Measurements from ENCODE around the gene PMFBP1.

The PMFBP1 gene

DNA sequence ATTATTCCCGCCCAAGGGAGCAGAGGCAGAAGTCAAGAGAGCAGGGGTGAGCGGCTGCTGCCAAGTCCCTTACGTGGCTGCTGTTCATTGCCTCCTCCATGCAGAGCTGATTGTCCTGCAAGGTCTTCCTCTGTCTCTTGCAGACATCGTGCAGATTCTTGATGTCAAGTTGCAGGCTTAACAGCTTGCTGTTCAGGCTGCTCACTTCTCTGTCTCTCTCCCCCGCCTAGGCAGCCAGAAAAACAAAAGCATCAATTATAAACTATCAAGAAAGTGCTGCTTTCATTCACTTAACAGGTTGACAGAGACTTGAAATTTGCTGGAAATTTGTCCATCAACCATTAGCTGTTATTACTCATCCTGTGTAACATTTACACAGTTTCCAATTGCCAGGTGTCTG, 7.3 kb downstream of the PMFBP1 start:
- Histone ChIP-seq H3K4me3 (ENCODE audit: low read depth, low read length, poor library complexity, severe bottlenecking) (no peak overlapping the region), H3F3A (ENCODE audit: insufficient read depth, low read length) (no peaks in the 10 kb centered on the region), H3K27ac (ENCODE audit: low read depth, low read length, poor library complexity, severe bottlenecking) (no peak overlapping the region), H3K4me2 (ENCODE audit: low read length) (no peak overlapping the region), H3K9me2 (ENCODE audit: low read depth, low read length) (no peaks in the 10 kb centered on the region), H3K9ac (ENCODE audit: low read length) (no peak overlapping the region), H3K79me2 (ENCODE audit: insufficient read depth, low read length) (no peaks in the 10 kb centered on the region), H3K9me3 (ENCODE audit: low read length) (no peaks in the 10 kb centered on the region), H3K4me1 (ENCODE audit: insufficient read depth, low read length, severe bottlenecking) (no peaks in the 10 kb centered on the region), H2AFZ (ENCODE audit: low read length) (no peak overlapping the region), H4K20me1 (ENCODE audit: insufficient read depth, low read length) (no peaks in the 10 kb centered on the region), H3K36me3 (ENCODE audit: insufficient read depth, low read length) (no peaks in the 10 kb centered on the region), H3K27me3 (ENCODE audit: insufficient read depth, low read length) (peaks cover 4% of the 10 kb centered on the region)
- TF ChIP-seq, protein P1, sequence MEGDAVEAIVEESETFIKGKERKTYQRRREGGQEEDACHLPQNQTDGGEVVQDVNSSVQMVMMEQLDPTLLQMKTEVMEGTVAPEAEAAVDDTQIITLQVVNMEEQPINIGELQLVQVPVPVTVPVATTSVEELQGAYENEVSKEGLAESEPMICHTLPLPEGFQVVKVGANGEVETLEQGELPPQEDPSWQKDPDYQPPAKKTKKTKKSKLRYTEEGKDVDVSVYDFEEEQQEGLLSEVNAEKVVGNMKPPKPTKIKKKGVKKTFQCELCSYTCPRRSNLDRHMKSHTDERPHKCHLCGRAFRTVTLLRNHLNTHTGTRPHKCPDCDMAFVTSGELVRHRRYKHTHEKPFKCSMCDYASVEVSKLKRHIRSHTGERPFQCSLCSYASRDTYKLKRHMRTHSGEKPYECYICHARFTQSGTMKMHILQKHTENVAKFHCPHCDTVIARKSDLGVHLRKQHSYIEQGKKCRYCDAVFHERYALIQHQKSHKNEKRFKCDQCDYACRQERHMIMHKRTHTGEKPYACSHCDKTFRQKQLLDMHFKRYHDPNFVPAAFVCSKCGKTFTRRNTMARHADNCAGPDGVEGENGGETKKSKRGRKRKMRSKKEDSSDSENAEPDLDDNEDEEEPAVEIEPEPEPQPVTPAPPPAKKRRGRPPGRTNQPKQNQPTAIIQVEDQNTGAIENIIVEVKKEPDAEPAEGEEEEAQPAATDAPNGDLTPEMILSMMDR (IDR thresholded peaks at IDR 0.05; ENCODE audit: low read length), result no peak

DNA sequence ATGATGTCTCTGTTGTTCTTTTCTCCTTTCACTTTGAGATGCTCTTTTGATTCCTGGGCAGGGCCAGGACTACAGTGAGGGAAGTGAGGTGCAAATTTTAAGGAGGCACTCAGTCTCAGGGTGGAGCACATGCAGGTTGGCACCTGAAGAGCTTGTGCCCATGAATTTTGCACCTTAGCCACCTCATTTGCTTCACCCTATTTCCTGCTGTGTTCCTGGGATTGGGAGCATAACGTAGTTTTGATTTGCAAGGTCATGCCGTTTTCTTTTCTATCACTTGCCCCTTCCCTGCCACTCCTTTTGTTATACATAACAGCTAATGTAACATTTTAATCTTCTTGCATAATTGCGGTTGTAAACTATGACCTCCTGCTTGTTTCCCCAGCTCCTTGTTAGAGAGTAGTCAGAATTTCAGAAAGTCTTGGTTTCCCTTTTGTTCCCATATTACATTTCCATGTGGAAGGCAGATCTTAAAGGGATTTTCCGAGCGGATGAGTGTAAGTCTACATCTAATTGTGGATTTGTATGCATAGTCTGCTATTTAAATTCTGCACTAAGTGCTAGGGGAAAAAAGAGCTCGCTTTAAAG, 9.8 kb downstream of the PMFBP1 start:
- Histone ChIP-seq H3K27ac (ENCODE audit: low read depth, low read length, poor library complexity, severe bottlenecking) (no peak overlapping the region), H3K4me2 (ENCODE audit: low read length) (no peak overlapping the region), H3K9me2 (ENCODE audit: low read depth, low read length) (no peaks in the 10 kb centered on the region), H3K79me2 (ENCODE audit: insufficient read depth, low read length) (no peaks in the 10 kb centered on the region), H3K27me3 (ENCODE audit: insufficient read depth, low read length) (no peaks in the 10 kb centered on the region; the same call in 1 of the 2 replicates), H3K9ac (ENCODE audit: low read length) (no peak overlapping the region), H3F3A (ENCODE audit: insufficient read depth, low read length) (no peaks in the 10 kb centered on the region), H3K4me3 (ENCODE audit: low read depth, low read length, poor library complexity, severe bottlenecking) (no peak overlapping the region), H4K20me1 (ENCODE audit: insufficient read depth, low read length) (no peaks in the 10 kb centered on the region), H3K9me3 (ENCODE audit: low read length) (no peaks in the 10 kb centered on the region), H3K4me1 (ENCODE audit: insufficient read depth, low read length, severe bottlenecking) (no peaks in the 10 kb centered on the region), H2AFZ (ENCODE audit: low read length) (no peak overlapping the region), H3K36me3 (ENCODE audit: insufficient read depth, low read length) (no peaks in the 10 kb centered on the region)
- no peak for TF ChIP-seq EZH2 (IDR thresholded peaks at IDR 0.05; ENCODE audit: borderline replicate concordance, low read length)
- TF ChIP-seq, protein P1 (IDR thresholded peaks at IDR 0.05; ENCODE audit: low read length), result no peak

DNA sequence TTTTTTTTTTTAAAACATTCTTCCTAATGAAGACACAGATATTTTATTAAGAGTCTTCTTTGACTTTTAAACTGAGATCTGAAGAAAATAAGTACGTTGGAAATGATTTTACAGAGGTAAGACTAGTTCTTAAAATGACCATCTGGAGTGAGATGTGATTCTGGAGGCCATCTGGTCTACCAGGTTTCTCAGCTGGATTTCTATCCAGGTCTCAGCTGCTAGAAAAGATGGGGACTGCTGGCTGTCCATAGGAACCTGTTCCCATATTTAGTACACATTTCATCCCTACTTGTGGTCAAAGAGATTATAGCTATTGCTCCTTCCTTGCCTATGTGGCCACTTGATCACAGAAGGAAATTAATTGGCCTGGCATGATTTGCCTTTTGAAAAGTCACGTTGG, 12.2 kb downstream of the PMFBP1 start:
- H3K4me2 ChIP-seq (ENCODE audit: low read length), result no peak overlapping the region
- no peaks in the 10 kb centered on the region for H3K27me3 ChIP-seq (ENCODE audit: insufficient read depth, low read length)
- H3K27ac ChIP-seq (ENCODE audit: low read depth, low read length, poor library complexity, severe bottlenecking), result no peak overlapping the region
- no peaks in the 10 kb centered on the region for H3F3A ChIP-seq (ENCODE audit: insufficient read depth, low read length)
- H3K9ac ChIP-seq (ENCODE audit: low read length), result no peak overlapping the region
- no peaks in the 10 kb centered on the region for H3K9me2 ChIP-seq (ENCODE audit: low read depth, low read length)
- no peaks in the 10 kb centered on the region for H3K9me3 ChIP-seq (ENCODE audit: low read length)
- H3K4me3 ChIP-seq (ENCODE audit: low read depth, low read length, poor library complexity, severe bottlenecking), result no peak overlapping the region
- no peak overlapping the region for H2AFZ ChIP-seq (ENCODE audit: low read length)
- H3K36me3 ChIP-seq (ENCODE audit: insufficient read depth, low read length), result no peaks in the 10 kb centered on the region
- no peaks in the 10 kb centered on the region for H3K4me1 ChIP-seq (ENCODE audit: insufficient read depth, low read length, severe bottlenecking)
- TF ChIP-seq, protein P1 (IDR thresholded peaks at IDR 0.05; ENCODE audit: low read length), result no peak
- no peak for TF ChIP-seq EZH2 (IDR thresholded peaks at IDR 0.05; ENCODE audit: borderline replicate concordance, low read length)
- no peaks in the 10 kb centered on the region for H3K79me2 ChIP-seq (ENCODE audit: insufficient read depth, low read length)
- no peaks in the 10 kb centered on the region for H4K20me1 ChIP-seq (ENCODE audit: insufficient read depth, low read length)
